ENCODE measurements around the gene OPCML.

GRCh38 chr11:133409799-133410198 lies 122.5 kb downstream of the OPCML start:
- TF ChIP-seq CTCF (conservative IDR thresholded peaks at IDR 0.05 in 1 of 2, IDR thresholded peaks at IDR 0.05 in 1 of 2; ENCODE audit: low read depth in 1 of 2, low read length in 2 of 2) (no peak), EZH2 (IDR thresholded peaks at IDR 0.05; ENCODE audit: low read length, missing control alignments) (no peak)
